Measurements from ENCODE around the gene HDAC3.

HDAC3 gene

DNA sequence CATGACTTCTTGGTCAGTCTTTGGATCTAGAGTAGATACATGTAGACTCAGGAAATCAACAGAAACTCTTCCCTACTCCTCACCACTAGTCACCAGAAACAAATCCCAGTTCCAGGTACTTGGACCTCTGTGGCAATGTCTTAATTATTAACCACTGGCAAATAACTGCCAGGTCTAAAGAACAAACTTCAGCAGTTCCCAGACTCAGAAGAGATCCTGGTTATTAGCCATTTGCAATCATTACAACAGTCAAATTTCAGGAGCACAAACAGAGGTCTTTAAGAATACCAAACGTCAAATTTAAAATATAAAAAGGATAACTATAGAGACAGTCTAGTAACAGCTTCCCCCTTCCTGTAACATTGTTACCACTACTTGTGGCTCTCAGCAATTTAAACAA, 28.1 kb downstream of the HDAC3 start:
- no peaks in the 10 kb centered on the region for H3K27me3 ChIP-seq (ENCODE audit: insufficient read depth, poor library complexity, severe bottlenecking)
- peak overlapping the region; percentile 94 for H3K27ac ChIP-seq (replicated peaks)
- no peak overlapping the region for H3K4me3 ChIP-seq (replicated peaks; ENCODE audit: insufficient read depth, low read length)
- TF ChIP-seq SPI1 (IDR thresholded peaks at IDR 0.05; ENCODE audit: borderline replicate concordance, low read depth) (no peak), POLR2AphosphoS5 (IDR thresholded peaks at IDR 0.05; ENCODE audit: low read depth) (no peak), GABPA (IDR thresholded peaks at IDR 0.05; ENCODE audit: low read depth) (no peak), REST (IDR thresholded peaks at IDR 0.05; ENCODE audit: insufficient replicate concordance, low read depth) (no peak)
- TF ChIP-seq, protein P1, sequence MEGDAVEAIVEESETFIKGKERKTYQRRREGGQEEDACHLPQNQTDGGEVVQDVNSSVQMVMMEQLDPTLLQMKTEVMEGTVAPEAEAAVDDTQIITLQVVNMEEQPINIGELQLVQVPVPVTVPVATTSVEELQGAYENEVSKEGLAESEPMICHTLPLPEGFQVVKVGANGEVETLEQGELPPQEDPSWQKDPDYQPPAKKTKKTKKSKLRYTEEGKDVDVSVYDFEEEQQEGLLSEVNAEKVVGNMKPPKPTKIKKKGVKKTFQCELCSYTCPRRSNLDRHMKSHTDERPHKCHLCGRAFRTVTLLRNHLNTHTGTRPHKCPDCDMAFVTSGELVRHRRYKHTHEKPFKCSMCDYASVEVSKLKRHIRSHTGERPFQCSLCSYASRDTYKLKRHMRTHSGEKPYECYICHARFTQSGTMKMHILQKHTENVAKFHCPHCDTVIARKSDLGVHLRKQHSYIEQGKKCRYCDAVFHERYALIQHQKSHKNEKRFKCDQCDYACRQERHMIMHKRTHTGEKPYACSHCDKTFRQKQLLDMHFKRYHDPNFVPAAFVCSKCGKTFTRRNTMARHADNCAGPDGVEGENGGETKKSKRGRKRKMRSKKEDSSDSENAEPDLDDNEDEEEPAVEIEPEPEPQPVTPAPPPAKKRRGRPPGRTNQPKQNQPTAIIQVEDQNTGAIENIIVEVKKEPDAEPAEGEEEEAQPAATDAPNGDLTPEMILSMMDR (IDR thresholded peaks at IDR 0.05; ENCODE audit: insufficient read depth, low read length), result no peak
- no peak for DNase-seq (ENCODE audit: low read depth in 1 of 2, low spot score in 1 of 2)

DNA sequence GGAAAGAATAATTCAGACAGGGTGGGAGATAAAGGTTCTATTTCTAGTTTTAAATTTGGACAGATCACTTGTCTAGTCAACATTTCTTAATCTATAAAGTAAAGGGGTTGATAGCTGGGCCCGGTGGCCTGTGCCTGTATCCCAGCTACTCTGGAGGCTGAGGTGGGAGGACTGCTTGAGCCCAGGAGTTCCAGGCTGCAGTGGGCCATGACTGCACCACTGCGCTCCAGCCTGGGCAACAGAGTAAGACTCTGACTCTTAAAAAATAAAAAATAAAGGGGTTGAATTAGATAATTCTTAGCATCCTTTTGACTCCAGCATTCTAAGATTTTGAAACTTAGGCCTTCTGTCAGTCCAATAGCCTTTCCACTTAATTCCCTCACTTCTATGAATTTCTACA, 28.6 kb downstream of the HDAC3 start:
- H3K4me3 ChIP-seq (replicated peaks; ENCODE audit: insufficient read depth, low read length), result no peak overlapping the region
- no peak for DNase-seq (ENCODE audit: low read depth in 1 of 2, low spot score in 1 of 2)
- H3K27me3 ChIP-seq (ENCODE audit: insufficient read depth, poor library complexity, severe bottlenecking), result no peaks in the 10 kb centered on the region
- TF ChIP-seq, protein P1 (IDR thresholded peaks at IDR 0.05; ENCODE audit: insufficient read depth, low read length), result no peak
- TF ChIP-seq GABPA (IDR thresholded peaks at IDR 0.05; ENCODE audit: low read depth), result no peak
- no peak for TF ChIP-seq POLR2AphosphoS5 (IDR thresholded peaks at IDR 0.05; ENCODE audit: low read depth)
- TF ChIP-seq SPI1 (IDR thresholded peaks at IDR 0.05; ENCODE audit: borderline replicate concordance, low read depth), result no peak
- no peak for TF ChIP-seq REST (IDR thresholded peaks at IDR 0.05; ENCODE audit: insufficient replicate concordance, low read depth)
- H3K27ac ChIP-seq (replicated peaks), result peak overlapping the region; percentile 94

DNA sequence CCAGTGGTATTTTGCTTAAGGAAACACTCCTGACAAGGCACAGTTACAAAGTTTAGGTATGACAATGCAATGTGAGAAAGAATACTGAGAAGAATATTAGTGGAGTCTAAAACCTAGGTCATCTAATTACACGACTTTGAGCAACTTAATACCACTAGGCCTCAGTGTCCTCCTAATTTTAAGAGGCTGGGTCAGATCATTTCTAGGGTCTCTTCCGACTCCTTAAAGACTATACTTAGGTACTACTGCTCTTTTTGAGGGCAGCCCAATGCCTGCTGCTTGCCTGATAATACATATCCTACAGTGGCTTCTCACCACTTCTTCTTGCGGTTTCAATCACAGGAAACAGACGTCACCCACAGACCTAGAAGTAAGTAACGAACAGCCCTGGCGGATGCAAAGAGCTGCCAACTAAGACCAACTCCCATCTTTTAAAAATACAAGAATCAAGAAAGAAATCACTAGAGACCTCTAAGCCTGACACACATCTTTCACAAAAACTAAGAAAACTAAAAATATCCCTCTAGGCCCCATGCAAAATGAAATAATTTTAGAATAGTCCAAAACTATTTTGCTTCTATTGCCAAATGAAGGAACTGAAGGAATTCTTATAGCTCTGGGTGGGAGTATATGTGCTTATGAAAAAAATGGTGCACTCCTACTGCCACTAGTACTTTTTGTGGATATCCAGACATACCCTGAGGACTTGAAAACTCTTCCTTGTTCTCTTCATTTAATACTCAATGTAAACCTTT, 30.9 kb downstream of the HDAC3 start:
- TF ChIP-seq REST (IDR thresholded peaks at IDR 0.05; ENCODE audit: insufficient replicate concordance, low read depth) (no peak), GABPA (IDR thresholded peaks at IDR 0.05; ENCODE audit: low read depth) (peak; percentile 9; the same call in 1 of the 2 replicates), POLR2AphosphoS5 (IDR thresholded peaks at IDR 0.05; ENCODE audit: low read depth) (peak; percentile 98), SPI1 (IDR thresholded peaks at IDR 0.05; ENCODE audit: borderline replicate concordance, low read depth) (peak; percentile 65; the same call in 1 of the 2 replicates)
- TF ChIP-seq, protein P1 (IDR thresholded peaks at IDR 0.05; ENCODE audit: insufficient read depth, low read length), result no peak
- DNase-seq (ENCODE audit: low read depth in 1 of 2, low spot score in 1 of 2), result peak; percentile 73 to 94
- Histone ChIP-seq H3K4me3 (replicated peaks; ENCODE audit: insufficient read depth, low read length) (no peak overlapping the region), H3K27ac (replicated peaks) (peak overlapping the region; percentile 94), H3K27me3 (ENCODE audit: insufficient read depth, poor library complexity, severe bottlenecking) (no peaks in the 10 kb centered on the region)
